HFFc6 (cell line): ENCODE data around the gene KCNK16. TPM values are rescaled to one million over a fixed set of nuclear protein-coding genes. Genes with fewer than 3 reads are reported as not detected.

Experiments used
- DNase-seq: peaks from one replicate; pipeline ENCODE4 v3.0.0-alpha.2; 2018
- H3K27ac Mint-ChIP-seq: 2 replicates; pipeline ENCODE4 v1.8.0; 2020; ENCODE audit warnings: mild to moderate bottlenecking, mixed read lengths
- H3K27me3 Mint-ChIP-seq: 2 replicates; pipeline ENCODE4 v1.8.0; 2021; ENCODE audit warnings: mild to moderate bottlenecking, moderate library complexity, mixed read lengths; ENCODE audit not compliant: insufficient read depth
- H3K36me3 Mint-ChIP-seq: 2 replicates; pipeline ENCODE4 v1.8.0; 2021; ENCODE audit warnings: low read depth, mixed read lengths
- H3K4me1 Mint-ChIP-seq: 2 replicates; pipeline ENCODE4 v1.8.0; 2020; ENCODE audit warnings: low read depth, mixed read lengths
- H3K4me3 Mint-ChIP-seq: 2 replicates; pipeline ENCODE4 v1.8.0; 2020; ENCODE audit warnings: mild to moderate bottlenecking, moderate library complexity, mixed read lengths
- H3K9me3 Mint-ChIP-seq: 2 replicates; pipeline ENCODE4 v1.8.0; 2020; ENCODE audit warnings: mild to moderate bottlenecking, mixed read lengths
- total RNA-seq, 6 experiments: library from RNA; stranded (reverse); fragmentation: NEBNext Ultra II Directional; extraction: Animal tissue kit (Norgen Biotek cat#: 25700); gene quantifications; 2 replicates in 1 of 6; 3 replicates in 5 of 6; pipeline ENCODE4 v1.2.3, GENCODE V29; 2021
- TF ChIP-seq, protein P1 (sequence below): fragments of 200-600 bp; sonication (generic); IDR thresholded peaks from 2 replicates; pipeline ENCODE4 v1.5.0; 2021; ENCODE audit warnings: antibody characterized with exemption, mild to moderate bottlenecking

Gene KCNK16
- total RNA-seq, 6 experiments from 2014 or later: not detected

DNA sequence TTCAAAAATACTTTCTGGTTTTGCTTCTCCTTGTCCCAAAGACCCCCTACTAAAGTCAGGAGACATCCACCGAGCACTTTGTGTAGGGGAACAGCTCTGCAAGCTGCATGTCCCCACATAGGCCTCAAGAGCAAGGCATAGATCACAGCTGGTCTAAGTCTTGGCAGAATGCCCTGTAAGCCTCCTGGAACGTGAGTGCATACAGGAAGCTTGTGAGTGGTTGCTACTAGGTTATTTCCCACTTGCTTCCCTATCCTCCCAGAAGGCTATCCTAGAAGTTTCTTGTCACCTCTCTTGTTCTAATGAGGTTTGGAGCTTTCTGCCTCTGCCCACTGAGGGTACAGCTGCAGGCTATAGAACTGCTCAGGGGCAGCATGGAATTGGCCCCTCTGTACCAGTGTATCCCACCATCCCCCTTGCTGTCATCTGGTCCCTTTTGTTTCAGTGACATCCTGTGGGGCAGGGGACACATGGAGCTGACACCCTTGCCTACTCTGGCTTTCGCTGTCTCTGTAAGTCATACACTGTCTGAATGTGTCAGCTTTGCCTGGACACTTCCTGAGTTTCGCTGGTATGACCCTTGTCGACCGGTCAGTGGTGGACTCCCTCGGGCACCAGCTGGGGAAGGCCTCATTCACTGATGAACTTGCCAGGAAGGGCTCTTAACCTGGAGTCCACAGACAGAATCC lies 35.6 kb upstream of the KCNK16 start:
- Mint-ChIP-seq H3K4me1 (peaks cover 6% of the 10 kb centered on the region; the same call in 1 of the 2 replicates), H3K27me3 (peaks cover 2% of the 10 kb centered on the region), H3K4me3 (no peak overlapping the region), H3K9me3 (no peaks in the 10 kb centered on the region), H3K36me3 (no peaks in the 10 kb centered on the region), H3K27ac (no peak overlapping the region)
- peak; percentile 18 for DNase-seq
- TF ChIP-seq, protein P1, sequence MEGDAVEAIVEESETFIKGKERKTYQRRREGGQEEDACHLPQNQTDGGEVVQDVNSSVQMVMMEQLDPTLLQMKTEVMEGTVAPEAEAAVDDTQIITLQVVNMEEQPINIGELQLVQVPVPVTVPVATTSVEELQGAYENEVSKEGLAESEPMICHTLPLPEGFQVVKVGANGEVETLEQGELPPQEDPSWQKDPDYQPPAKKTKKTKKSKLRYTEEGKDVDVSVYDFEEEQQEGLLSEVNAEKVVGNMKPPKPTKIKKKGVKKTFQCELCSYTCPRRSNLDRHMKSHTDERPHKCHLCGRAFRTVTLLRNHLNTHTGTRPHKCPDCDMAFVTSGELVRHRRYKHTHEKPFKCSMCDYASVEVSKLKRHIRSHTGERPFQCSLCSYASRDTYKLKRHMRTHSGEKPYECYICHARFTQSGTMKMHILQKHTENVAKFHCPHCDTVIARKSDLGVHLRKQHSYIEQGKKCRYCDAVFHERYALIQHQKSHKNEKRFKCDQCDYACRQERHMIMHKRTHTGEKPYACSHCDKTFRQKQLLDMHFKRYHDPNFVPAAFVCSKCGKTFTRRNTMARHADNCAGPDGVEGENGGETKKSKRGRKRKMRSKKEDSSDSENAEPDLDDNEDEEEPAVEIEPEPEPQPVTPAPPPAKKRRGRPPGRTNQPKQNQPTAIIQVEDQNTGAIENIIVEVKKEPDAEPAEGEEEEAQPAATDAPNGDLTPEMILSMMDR: no peak

DNA sequence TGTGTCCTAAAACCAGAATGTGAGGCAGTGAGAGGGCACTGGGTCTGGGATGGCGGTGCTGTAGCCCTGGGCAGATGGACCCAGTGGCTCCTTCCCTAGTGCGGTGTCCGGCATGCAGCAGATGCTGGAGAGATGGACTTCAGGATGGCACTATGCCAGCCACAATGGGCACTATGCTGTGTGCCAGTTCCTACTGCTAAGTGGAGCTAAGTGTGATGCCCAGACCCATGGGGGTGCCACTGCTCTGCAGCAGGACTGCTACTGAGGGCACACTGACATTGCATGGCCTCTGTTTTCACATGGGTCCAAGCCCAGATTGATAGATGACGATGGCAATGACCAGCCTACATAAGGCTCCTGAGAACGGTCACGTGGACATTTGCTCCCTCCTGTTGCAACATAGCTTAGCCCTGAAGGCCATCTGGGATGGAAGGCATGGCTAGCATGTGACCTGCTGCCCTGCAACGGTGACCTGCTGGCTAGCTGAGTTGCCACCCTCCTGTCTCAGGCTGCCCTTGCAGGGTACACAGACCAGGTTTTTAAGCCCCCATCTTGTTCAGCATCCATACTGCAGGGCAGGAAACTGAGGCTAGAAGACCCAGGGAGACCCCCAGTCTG lies 31.3 kb upstream of the KCNK16 start:
- H3K27ac Mint-ChIP-seq: no peak overlapping the region

DNA sequence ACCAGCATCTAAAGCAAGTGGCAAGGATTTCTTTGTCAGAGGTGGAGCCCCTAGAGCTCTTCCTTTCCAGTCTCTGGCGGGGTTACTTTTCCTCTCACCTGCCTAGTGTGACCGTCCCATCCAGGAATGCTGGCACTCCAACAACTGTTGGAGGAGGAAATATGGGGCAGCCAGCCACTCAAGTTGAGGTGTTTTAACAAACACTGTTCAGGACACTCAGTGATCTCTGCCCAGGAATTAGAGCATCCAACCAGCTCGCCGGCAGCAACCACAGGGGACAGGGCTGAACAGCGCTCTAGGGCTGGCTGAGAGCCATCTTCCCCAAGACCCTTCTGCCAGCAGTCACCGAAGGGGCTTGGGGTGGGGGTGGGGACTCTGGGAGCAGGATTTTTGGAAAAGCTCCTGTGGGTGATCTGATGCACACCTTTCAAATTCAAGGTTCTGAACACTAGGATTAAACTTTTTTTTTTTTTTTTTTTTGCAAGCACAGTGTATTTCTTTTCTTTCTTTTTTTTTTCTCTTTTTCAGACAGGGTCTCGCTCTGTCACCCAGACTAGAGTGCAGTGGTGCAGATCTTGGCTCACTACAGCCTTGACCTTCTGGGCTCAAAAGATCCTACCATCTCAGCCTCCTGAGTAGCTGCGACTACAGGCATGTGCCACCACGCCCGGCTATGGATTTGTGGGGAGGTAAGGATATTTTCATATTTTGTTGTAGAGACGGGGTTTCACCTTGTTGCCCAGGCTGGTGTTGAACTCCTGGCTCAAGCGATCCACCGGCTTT lies 28.4 kb upstream of the KCNK16 start:
- H3K4me3 Mint-ChIP-seq: no peak overlapping the region
- H3K27ac Mint-ChIP-seq: no peak overlapping the region
- no peaks in the 10 kb centered on the region for H3K36me3 Mint-ChIP-seq
- H3K4me1 Mint-ChIP-seq: no peaks in the 10 kb centered on the region
- no peaks in the 10 kb centered on the region for H3K9me3 Mint-ChIP-seq
- TF ChIP-seq, protein P1: no peak
- DNase-seq: no peak
- peaks cover 3% of the 10 kb centered on the region for H3K27me3 Mint-ChIP-seq

More for the DNA sequence above, 31.3 kb upstream of the KCNK16 start:
- DNase-seq: no peak
- Mint-ChIP-seq H3K36me3 (no peaks in the 10 kb centered on the region), H3K4me1 (no peaks in the 10 kb centered on the region), H3K9me3 (no peaks in the 10 kb centered on the region), H3K27me3 (peaks cover 2% of the 10 kb centered on the region), H3K4me3 (no peak overlapping the region)
- TF ChIP-seq, protein P1: no peak

DNA sequence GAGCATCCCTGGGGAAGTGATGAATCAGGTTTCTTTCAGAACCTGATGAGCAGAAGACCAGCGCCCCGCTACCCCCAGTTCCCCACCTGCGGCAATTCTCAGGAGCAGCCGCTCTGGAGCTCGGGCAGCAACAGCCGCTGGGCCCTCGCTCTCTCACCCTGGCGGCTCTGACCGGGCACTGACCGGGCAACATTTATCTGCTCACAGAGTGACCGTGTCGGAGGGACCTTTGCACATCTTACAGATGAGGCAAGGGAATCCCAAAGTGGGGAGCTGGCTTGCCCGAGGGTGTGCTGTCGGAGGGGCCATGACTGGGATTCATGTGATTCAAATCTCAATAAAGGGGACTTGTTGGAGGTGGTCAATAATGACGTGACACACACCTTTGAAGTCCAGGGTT lies 26.2 kb upstream of the KCNK16 start:
- no peak overlapping the region for H3K4me3 Mint-ChIP-seq
- peaks cover 5% of the 10 kb centered on the region for H3K27me3 Mint-ChIP-seq
- DNase-seq: no peak
- H3K36me3 Mint-ChIP-seq: no peaks in the 10 kb centered on the region
- no peaks in the 10 kb centered on the region for H3K4me1 Mint-ChIP-seq
- H3K9me3 Mint-ChIP-seq: no peaks in the 10 kb centered on the region
- no peak overlapping the region for H3K27ac Mint-ChIP-seq
- TF ChIP-seq, protein P1: no peak

DNA sequence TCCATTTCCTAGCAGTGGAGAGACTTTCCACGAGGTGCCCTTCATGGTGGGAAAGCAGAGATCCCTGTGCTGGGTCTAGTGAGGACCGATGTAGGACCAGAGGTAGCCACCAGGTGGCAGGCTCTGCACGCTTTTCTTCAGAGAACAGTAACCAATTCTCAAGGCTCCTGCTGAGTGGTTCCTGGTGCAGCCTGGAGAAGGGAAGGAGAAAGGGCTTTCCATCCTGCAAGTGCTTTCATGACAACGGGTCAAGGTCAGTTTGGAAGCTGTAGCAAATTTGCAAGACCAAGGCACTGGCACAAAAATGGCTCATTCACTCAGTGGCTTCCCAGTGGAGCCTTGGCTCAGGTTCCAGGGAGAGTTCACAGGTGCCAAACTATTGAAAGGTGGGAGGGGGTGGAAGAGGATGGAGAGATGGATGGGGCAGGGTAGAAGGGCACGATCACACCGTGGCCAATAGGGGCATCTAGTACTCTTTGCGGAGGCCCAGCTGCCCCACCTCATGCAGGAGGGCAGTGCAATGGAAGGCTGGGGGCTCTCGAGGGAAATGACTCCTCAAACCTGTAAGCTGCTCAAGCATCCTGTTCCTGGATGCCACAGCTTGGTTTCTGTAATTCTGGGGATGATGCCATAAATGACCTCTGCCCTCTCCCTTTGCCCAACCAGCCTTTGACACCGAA lies 25.5 kb upstream of the KCNK16 start:
- peaks cover 5% of the 10 kb centered on the region for H3K27me3 Mint-ChIP-seq

More for the DNA sequence above, 25.5 kb upstream of the KCNK16 start:
- no peaks in the 10 kb centered on the region for H3K9me3 Mint-ChIP-seq
- no peaks in the 10 kb centered on the region for H3K36me3 Mint-ChIP-seq
- no peak overlapping the region for H3K4me3 Mint-ChIP-seq
- no peaks in the 10 kb centered on the region for H3K4me1 Mint-ChIP-seq
- TF ChIP-seq, protein P1: peak; percentile 93
- peak; percentile 43 for DNase-seq
- H3K27ac Mint-ChIP-seq: no peak overlapping the region
